ENCODE results near the gene IL5RA. TPM values are rescaled to one million over a fixed set of nuclear protein-coding genes. Genes with fewer than 3 reads are reported as not detected.

Gene IL5RA
- total RNA-seq, 4 donors from 2014 or later: 0.59 TPM; not detected in 3

DNA sequence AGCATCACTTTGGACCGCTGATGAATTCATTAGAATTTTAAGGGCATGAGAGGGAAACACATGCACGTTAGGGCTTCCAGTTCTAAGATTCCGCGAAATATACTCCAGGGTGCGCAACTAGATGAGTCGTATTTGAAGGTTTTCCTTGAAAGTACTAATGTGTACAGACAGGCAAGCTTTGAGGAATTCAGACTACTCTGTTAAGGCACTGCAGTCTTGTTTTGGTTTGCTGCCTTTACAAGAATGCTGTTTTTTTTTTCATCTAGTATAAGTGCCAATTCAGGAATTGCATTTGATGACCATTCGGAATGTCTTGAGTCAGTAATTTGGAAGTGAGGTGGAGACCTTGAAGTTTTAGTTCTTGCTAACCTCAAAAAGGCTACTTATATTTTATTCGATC, 35.7 kb upstream of the IL5RA start:
- H3K4me3 ChIP-seq: no peak overlapping the region
- no peak for TF ChIP-seq POLR2A (IDR thresholded peaks at IDR 0.05)
- TF ChIP-seq, protein P1, sequence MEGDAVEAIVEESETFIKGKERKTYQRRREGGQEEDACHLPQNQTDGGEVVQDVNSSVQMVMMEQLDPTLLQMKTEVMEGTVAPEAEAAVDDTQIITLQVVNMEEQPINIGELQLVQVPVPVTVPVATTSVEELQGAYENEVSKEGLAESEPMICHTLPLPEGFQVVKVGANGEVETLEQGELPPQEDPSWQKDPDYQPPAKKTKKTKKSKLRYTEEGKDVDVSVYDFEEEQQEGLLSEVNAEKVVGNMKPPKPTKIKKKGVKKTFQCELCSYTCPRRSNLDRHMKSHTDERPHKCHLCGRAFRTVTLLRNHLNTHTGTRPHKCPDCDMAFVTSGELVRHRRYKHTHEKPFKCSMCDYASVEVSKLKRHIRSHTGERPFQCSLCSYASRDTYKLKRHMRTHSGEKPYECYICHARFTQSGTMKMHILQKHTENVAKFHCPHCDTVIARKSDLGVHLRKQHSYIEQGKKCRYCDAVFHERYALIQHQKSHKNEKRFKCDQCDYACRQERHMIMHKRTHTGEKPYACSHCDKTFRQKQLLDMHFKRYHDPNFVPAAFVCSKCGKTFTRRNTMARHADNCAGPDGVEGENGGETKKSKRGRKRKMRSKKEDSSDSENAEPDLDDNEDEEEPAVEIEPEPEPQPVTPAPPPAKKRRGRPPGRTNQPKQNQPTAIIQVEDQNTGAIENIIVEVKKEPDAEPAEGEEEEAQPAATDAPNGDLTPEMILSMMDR (IDR thresholded peaks at IDR 0.05): no peak
- no peak for TF ChIP-seq EP300 (IDR thresholded peaks at IDR 0.05)
- no peaks in the 10 kb centered on the region for H3K9me3 ChIP-seq
- no peak for DNase-seq (ENCODE audit: low spot score in 2 of 2)
- peaks cover 6 to 78% (median 9%) of the 10 kb centered on the region in 3 donors for H3K36me3 ChIP-seq
- no peaks in the 10 kb centered on the region for H3K27me3 ChIP-seq
- WGBS, 2 donors: 73 to 89% methylated on average over 8 of the region's 8 CpGs
- no peak overlapping the region for H3K27ac ChIP-seq
- H3K4me1 ChIP-seq: peaks cover 0 to 10% (median 0%) of the 10 kb centered on the region in 4 donors

DNA sequence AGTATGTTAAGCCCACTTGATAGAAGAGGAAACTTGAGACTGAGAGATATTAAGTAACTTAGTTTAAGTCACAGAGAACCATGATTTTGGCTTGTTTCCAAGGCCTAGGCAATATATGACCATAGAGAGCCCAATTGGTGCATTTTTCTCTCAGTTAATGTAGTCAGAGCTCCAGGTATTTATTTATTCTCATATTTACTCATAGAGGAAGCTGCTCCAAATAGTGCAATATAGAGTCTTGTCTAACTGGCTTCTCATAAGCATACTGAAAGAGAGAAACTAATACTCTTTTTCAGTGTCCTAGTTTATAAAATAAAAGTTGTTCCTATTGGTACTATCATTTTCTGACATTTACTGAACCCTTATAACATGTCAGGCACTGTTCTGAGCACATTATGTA, 31.8 kb upstream of the IL5RA start:
- H3K4me1 ChIP-seq: peaks cover 0 to 10% (median 0%) of the 10 kb centered on the region in 4 donors
- H3K9me3 ChIP-seq: no peaks in the 10 kb centered on the region
- no peaks in the 10 kb centered on the region for H3K27me3 ChIP-seq
- peaks cover 0 to 58% (median 2%) of the 10 kb centered on the region in 3 donors for H3K36me3 ChIP-seq
- TF ChIP-seq, protein P1 (IDR thresholded peaks at IDR 0.05): no peak
- TF ChIP-seq POLR2A (IDR thresholded peaks at IDR 0.05) (no peak), EP300 (IDR thresholded peaks at IDR 0.05) (no peak)
- H3K27ac ChIP-seq: no peak overlapping the region
- no peak overlapping the region for H3K4me3 ChIP-seq
- no peak for DNase-seq (ENCODE audit: low spot score in 2 of 2)

DNA sequence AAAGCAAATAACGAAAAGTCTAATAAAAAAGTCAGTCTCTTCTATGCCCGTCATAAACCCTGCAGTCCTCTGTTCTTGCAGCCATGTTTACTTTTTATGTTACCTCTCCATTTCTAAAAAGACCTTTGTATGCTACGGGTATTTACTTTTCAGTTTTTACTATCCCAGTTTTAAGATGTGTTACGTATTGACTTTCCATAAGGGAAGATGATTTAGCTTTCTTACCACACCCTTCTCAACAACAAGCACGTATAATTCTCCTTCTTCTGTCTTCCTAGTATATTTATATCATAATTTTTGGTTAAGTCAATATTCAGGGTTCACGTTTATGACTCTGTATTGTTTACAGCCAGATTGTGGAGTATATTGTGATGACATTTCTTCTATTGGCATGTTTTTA, 27.4 kb upstream of the IL5RA start:
- H3K4me3 ChIP-seq: no peak overlapping the region
- no peaks in the 10 kb centered on the region for H3K27me3 ChIP-seq
- TF ChIP-seq POLR2A (IDR thresholded peaks at IDR 0.05): no peak
- TF ChIP-seq EP300 (IDR thresholded peaks at IDR 0.05): no peak
- TF ChIP-seq, protein P1 (IDR thresholded peaks at IDR 0.05): no peak
- H3K36me3 ChIP-seq: peaks cover 0 to 24% (median 0%) of the 10 kb centered on the region in 3 donors
- peaks cover 0 to 14% (median 0%) of the 10 kb centered on the region in 4 donors for H3K4me1 ChIP-seq
- H3K9me3 ChIP-seq: no peaks in the 10 kb centered on the region
- no peak overlapping the region for H3K27ac ChIP-seq
- no peak for DNase-seq (ENCODE audit: low spot score in 2 of 2)
- WGBS, 2 donors: 88% methylated on average over 6 of the region's 6 CpGs

DNA sequence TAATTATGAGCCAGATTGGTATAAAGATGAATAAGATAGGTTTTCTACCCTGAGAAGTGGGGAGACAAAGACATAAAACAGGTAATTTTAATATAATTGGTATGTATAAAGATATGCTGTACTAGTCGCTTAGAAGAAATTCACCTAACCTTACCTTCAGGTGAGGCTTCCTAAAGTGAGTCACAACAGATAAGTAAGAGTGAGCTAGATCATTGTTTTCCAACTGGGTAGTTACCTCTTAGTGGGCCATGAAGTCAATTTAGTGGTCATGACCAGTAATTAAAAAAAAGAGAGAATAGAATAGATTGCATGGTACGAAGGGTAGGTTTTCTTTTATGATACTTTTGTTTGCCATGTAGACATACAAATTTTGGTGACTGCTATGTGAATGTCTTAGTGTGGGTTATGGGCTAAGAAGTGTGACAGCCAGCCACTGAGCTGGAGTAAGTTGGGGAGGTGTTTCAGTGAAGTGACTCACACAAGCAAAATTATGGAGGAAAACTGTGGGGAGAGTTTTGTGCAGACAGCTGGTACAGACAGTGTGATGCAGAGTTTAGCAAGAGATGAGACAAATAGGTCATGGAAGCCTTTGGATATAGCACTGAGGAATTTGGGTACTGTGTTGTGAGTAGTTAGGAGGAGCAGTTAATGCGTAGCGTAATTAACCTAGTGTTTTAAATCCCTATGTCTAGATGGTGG, 24.7 kb upstream of the IL5RA start:
- peaks cover 0 to 29% (median 2%) of the 10 kb centered on the region in 3 donors for H3K36me3 ChIP-seq
- no peaks in the 10 kb centered on the region for H3K27me3 ChIP-seq
- no peak for DNase-seq (ENCODE audit: low spot score in 2 of 2)
- TF ChIP-seq, protein P1 (IDR thresholded peaks at IDR 0.05): no peak
- no peak for TF ChIP-seq EP300 (IDR thresholded peaks at IDR 0.05)
- no peak for TF ChIP-seq POLR2A (IDR thresholded peaks at IDR 0.05)
- peaks cover 0 to 10% (median 0%) of the 10 kb centered on the region in 4 donors for H3K4me1 ChIP-seq
- no peak overlapping the region for H3K27ac ChIP-seq
- H3K9me3 ChIP-seq: no peaks in the 10 kb centered on the region
- 94 to 95% methylated on average over 4 of the region's 4 CpGs for WGBS, 2 donors
- H3K4me3 ChIP-seq: no peak overlapping the region

DNA sequence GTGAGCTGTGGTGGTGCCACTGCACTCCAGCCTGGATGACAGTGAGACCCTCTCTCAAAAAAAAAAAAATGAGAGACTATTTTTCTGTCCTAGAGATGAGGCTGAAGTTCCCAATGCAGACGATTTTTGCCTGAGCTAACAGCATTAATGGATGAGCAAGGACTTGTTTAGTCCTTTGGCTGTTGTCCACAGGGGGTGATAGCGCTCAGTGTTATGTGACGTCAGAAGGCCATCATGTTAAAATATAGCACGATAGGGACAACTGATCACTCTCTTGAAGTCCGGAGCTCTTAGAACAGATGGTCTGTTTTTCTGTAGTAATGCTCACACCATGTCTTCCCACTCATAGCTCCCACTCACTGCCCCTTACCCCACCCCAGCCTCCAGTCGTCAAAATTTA, 23.3 kb upstream of the IL5RA start:
- WGBS, 2 donors: 64 to 67% methylated on average over 6 of the region's 6 CpGs
- no peak for DNase-seq (ENCODE audit: low spot score in 2 of 2)

More for the DNA sequence above, 23.3 kb upstream of the IL5RA start:
- peaks cover 0 to 18% (median 0%) of the 10 kb centered on the region in 4 donors for H3K4me1 ChIP-seq
- H3K36me3 ChIP-seq: peaks cover 0 to 32% (median 2%) of the 10 kb centered on the region in 3 donors
- H3K27me3 ChIP-seq: no peaks in the 10 kb centered on the region
- no peak for TF ChIP-seq EP300 (IDR thresholded peaks at IDR 0.05)
- TF ChIP-seq, protein P1 (IDR thresholded peaks at IDR 0.05): no peak
- H3K4me3 ChIP-seq: no peak overlapping the region
- no peaks in the 10 kb centered on the region for H3K9me3 ChIP-seq
- no peak overlapping the region for H3K27ac ChIP-seq
